SK-N-SH treated with all-trans-retinoic acid at 6 μM for 48 hours (cell line): ENCODE results near the gene ZNF783.

Experiments
- ATAC-seq: fragments of 200-7000 bp; cut with Tn5 transposase; 3 replicates; pipeline ENCODE4 v1.9.1; 2020; ENCODE audit warnings: mild to moderate bottlenecking, moderate library complexity
- ARNTL ChIP-seq: fragments of 450-650 bp; formaldehyde crosslinking; IDR thresholded peaks from 2 replicates; pipeline ENCODE4 v1.5.0; 2020; ENCODE audit warnings: low read depth, mild to moderate bottlenecking, moderate library complexity, borderline replicate concordance
- BACH2 ChIP-seq: fragments of 250-450 bp; sonication (Bioruptor Pico); IDR thresholded peaks from 2 replicates; pipeline ENCODE4 v1.9.0; 2021; ENCODE audit warnings: mild to moderate bottlenecking, borderline replicate concordance
- CSDC2 ChIP-seq: fragments of 250-450 bp; sonication (Bioruptor Pico); IDR thresholded peaks from 2 replicates; pipeline ENCODE4 v1.5.0; 2020; ENCODE audit warnings: mild to moderate bottlenecking, moderate library complexity
- ESRRG ChIP-seq: fragments of 250-450 bp; sonication (Bioruptor Pico); IDR thresholded peaks from 2 replicates; pipeline ENCODE4 v1.6.1; 2021; ENCODE audit warnings: mild to moderate bottlenecking
- GLIS3 ChIP-seq: fragments of 250-450 bp; sonication (Bioruptor Pico); IDR thresholded peaks from 2 replicates; pipeline ENCODE4 v1.5.0; 2020; ENCODE audit warnings: mild to moderate bottlenecking, moderate library complexity
- ISL1 ChIP-seq: fragments of 250-450 bp; sonication (Bioruptor Pico); IDR thresholded peaks from 2 replicates; pipeline ENCODE4 v2.1.2; 2022; ENCODE audit warnings: mild to moderate bottlenecking, moderate library complexity
- OSR1 ChIP-seq: fragments of 250-450 bp; sonication (Bioruptor Pico); IDR thresholded peaks from 2 replicates; pipeline ENCODE4 v1.8.0; 2022; ENCODE audit warnings: moderate library complexity, mild to moderate bottlenecking, inconsistent platforms
- PPARA ChIP-seq: fragments of 250-450 bp; sonication (Bioruptor Pico); IDR thresholded peaks from 2 replicates; pipeline ENCODE4 v1.5.0; 2020; ENCODE audit warnings: mild to moderate bottlenecking, borderline replicate concordance
- RARB ChIP-seq: fragments of 250-450 bp; sonication (Bioruptor Pico); IDR thresholded peaks from 2 replicates; pipeline ENCODE4 v1.8.0; 2021; ENCODE audit warnings: mild to moderate bottlenecking, moderate library complexity
- SNAI2 ChIP-seq: fragments of 250-450 bp; sonication (Bioruptor Pico); IDR thresholded peaks from 2 replicates; pipeline ENCODE4 v1.5.0; 2020; ENCODE audit warnings: mild to moderate bottlenecking, moderate library complexity
- TCF4 ChIP-seq: fragments of 250-450 bp; sonication (Bioruptor Pico); IDR thresholded peaks from 2 replicates; pipeline ENCODE4 v1.8.0; 2021; ENCODE audit warnings: mild to moderate bottlenecking, moderate library complexity, borderline replicate concordance
- TSHZ2 ChIP-seq: fragments of 250-450 bp; sonication (Bioruptor Pico); IDR thresholded peaks from 2 replicates; pipeline ENCODE4 v1.5.0; 2020; ENCODE audit warnings: mild to moderate bottlenecking, moderate library complexity
- ZC3H10 ChIP-seq: fragments of 250-450 bp; sonication (Bioruptor Pico); IDR thresholded peaks from 2 replicates; pipeline ENCODE4 v1.5.1; 2021; ENCODE audit warnings: mild to moderate bottlenecking, moderate library complexity
- ZFP3 ChIP-seq: fragments of 250-450 bp; sonication (Bioruptor Pico); IDR thresholded peaks from 2 replicates; pipeline ENCODE4 v1.5.0; 2020; ENCODE audit warnings: mild to moderate bottlenecking, moderate library complexity
- ZFP30 ChIP-seq: fragments of 450-650 bp; formaldehyde crosslinking; IDR thresholded peaks from 2 replicates; pipeline ENCODE4 v1.5.0; 2022; ENCODE audit warnings: mild to moderate bottlenecking, moderate library complexity
- ZNF565 ChIP-seq: fragments of 450-650 bp; formaldehyde crosslinking; conservative IDR thresholded peaks from 2 replicates; pipeline ENCODE4 v1.5.0; 2020; ENCODE audit warnings: low read depth, mild to moderate bottlenecking, moderate library complexity
- ZNF70 ChIP-seq: fragments of 450-650 bp; formaldehyde crosslinking; IDR thresholded peaks from 2 replicates; pipeline ENCODE4 v1.5.0; 2020; ENCODE audit warnings: mild to moderate bottlenecking, moderate library complexity
- ZNF8 ChIP-seq: fragments of 450-650 bp; formaldehyde crosslinking; IDR thresholded peaks from 2 replicates; pipeline ENCODE4 v1.5.0; 2020; ENCODE audit warnings: mild to moderate bottlenecking, moderate library complexity
- TF ChIP-seq, protein P1 (sequence below): fragments of 250-450 bp; sonication (Bioruptor Pico); IDR thresholded peaks from 2 replicates; pipeline ENCODE4 v1.8.0; 2020; ENCODE audit warnings: mild to moderate bottlenecking, moderate library complexity, borderline replicate concordance
- TF ChIP-seq, protein P2 (sequence below): fragments of 250-450 bp; sonication (Bioruptor Pico); IDR thresholded peaks from 2 replicates; pipeline ENCODE4 v1.5.1; 2020; ENCODE audit warnings: low read depth, mild to moderate bottlenecking, moderate library complexity
- TF ChIP-seq, protein P3 (sequence below): fragments of 250-450 bp; sonication (Bioruptor Pico); IDR thresholded peaks from 2 replicates; pipeline ENCODE4 v1.5.1; 2021; ENCODE audit warnings: mild to moderate bottlenecking, moderate library complexity
- TF ChIP-seq, protein P4 (sequence below): fragments of 250-450 bp; sonication (Bioruptor Pico); IDR thresholded peaks from 2 replicates; pipeline ENCODE4 v1.8.0; 2021; ENCODE audit warnings: low read depth, mild to moderate bottlenecking, moderate library complexity, borderline replicate concordance

Gene ZNF783

GRCh38 chr7:149329265-149329664 is 67.3 kb downstream of the ZNF783 start:
- no peak for TF ChIP-seq TCF4 (CRISPR knock-in tag)
- TF ChIP-seq ZFP30 = no peak
- TF ChIP-seq, protein P1, sequence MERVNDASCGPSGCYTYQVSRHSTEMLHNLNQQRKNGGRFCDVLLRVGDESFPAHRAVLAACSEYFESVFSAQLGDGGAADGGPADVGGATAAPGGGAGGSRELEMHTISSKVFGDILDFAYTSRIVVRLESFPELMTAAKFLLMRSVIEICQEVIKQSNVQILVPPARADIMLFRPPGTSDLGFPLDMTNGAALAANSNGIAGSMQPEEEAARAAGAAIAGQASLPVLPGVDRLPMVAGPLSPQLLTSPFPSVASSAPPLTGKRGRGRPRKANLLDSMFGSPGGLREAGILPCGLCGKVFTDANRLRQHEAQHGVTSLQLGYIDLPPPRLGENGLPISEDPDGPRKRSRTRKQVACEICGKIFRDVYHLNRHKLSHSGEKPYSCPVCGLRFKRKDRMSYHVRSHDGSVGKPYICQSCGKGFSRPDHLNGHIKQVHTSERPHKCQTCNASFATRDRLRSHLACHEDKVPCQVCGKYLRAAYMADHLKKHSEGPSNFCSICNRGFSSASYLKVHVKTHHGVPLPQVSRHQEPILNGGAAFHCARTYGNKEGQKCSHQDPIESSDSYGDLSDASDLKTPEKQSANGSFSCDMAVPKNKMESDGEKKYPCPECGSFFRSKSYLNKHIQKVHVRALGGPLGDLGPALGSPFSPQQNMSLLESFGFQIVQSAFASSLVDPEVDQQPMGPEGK = no peak
- no peak for TF ChIP-seq RARB
- TF ChIP-seq ZNF8 (CRISPR knock-in tag) = no peak
- no peak for TF ChIP-seq ZC3H10 (CRISPR knock-in tag)
- TF ChIP-seq, protein P2, sequence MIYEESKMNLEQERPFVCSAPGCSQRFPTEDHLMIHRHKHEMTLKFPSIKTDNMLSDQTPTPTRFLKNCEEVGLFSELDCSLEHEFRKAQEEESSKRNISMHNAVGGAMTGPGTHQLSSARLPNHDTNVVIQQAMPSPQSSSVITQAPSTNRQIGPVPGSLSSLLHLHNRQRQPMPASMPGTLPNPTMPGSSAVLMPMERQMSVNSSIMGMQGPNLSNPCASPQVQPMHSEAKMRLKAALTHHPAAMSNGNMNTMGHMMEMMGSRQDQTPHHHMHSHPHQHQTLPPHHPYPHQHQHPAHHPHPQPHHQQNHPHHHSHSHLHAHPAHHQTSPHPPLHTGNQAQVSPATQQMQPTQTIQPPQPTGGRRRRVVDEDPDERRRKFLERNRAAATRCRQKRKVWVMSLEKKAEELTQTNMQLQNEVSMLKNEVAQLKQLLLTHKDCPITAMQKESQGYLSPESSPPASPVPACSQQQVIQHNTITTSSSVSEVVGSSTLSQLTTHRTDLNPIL (CRISPR knock-in tag) = no peak
- TF ChIP-seq, protein P3, sequence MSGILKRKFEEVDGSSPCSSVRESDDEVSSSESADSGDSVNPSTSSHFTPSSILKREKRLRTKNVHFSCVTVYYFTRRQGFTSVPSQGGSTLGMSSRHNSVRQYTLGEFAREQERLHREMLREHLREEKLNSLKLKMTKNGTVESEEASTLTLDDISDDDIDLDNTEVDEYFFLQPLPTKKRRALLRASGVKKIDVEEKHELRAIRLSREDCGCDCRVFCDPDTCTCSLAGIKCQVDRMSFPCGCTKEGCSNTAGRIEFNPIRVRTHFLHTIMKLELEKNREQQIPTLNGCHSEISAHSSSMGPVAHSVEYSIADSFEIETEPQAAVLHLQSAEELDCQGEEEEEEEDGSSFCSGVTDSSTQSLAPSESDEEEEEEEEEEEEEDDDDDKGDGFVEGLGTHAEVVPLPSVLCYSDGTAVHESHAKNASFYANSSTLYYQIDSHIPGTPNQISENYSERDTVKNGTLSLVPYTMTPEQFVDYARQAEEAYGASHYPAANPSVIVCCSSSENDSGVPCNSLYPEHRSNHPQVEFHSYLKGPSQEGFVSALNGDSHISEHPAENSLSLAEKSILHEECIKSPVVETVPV = no peak
- TF ChIP-seq, protein P4, sequence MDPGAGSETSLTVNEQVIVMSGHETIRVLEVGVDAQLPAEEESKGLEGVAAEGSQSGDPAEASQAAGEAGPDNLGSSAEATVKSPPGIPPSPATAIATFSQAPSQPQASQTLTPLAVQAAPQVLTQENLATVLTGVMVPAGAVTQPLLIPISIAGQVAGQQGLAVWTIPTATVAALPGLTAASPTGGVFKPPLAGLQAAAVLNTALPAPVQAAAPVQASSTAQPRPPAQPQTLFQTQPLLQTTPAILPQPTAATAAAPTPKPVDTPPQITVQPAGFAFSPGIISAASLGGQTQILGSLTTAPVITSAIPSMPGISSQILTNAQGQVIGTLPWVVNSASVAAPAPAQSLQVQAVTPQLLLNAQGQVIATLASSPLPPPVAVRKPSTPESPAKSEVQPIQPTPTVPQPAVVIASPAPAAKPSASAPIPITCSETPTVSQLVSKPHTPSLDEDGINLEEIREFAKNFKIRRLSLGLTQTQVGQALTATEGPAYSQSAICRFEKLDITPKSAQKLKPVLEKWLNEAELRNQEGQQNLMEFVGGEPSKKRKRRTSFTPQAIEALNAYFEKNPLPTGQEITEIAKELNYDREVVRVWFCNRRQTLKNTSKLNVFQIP (CRISPR knock-in tag) = no peak
- no peak for TF ChIP-seq ZNF70
- TF ChIP-seq ESRRG = no peak
- no peak for TF ChIP-seq ZNF565 (CRISPR knock-in tag)
- TF ChIP-seq SNAI2 (CRISPR knock-in tag) = no peak
- no peak for TF ChIP-seq BACH2 (CRISPR knock-in tag)
- TF ChIP-seq OSR1 = no peak
- no peak for TF ChIP-seq GLIS3 (CRISPR knock-in tag)
- no peak for TF ChIP-seq PPARA (CRISPR knock-in tag)
- TF ChIP-seq ZFP3 (CRISPR knock-in tag) = no peak
- no peak for TF ChIP-seq ARNTL (CRISPR knock-in tag)
- no peak for TF ChIP-seq ISL1 (CRISPR knock-in tag)
- no peak for ATAC-seq

- TF ChIP-seq ZFP3 (CRISPR knock-in tag) (no peak), TCF4 (CRISPR knock-in tag) (no peak), CSDC2 (CRISPR knock-in tag) (no peak), OSR1 (no peak), ESRRG (no peak), PPARA (CRISPR knock-in tag) (no peak), ARNTL (CRISPR knock-in tag) (no peak), ZNF70 (no peak), ISL1 (CRISPR knock-in tag) (no peak), TSHZ2 (CRISPR knock-in tag) (no peak), ZC3H10 (CRISPR knock-in tag) (no peak), BACH2 (CRISPR knock-in tag) (no peak)
- TF ChIP-seq, protein P4 (CRISPR knock-in tag) = no peak
- TF ChIP-seq, protein P2 (CRISPR knock-in tag) = no peak
- ATAC-seq = no peak; the same call in 2 of the 3 replicates
Observed at GRCh38 chr7:149329766-149330334, 67.9 kb downstream of the ZNF783 start.
